GM18909 (cell line): Measurements from ENCODE around the gene PIGQ.
"Not testable (repeated sequence)": the region's sequence is repeated elsewhere in the genome, so short reads cannot be mapped to it uniquely, and the experiment has no call there.

Experiments
- ATAC-seq: cut with Tn5 transposase; IDR thresholded peaks from one replicate; pipeline ENCODE4 v1.9.1; 2021; ENCODE audit warnings: mild to moderate bottlenecking; ENCODE audit not compliant: unreplicated experiment, poor library complexity

Gene PIGQ

GRCh38 chr16:597655-598054, 27.9 kb downstream of the PIGQ start:
- ATAC-seq = not testable (repeated sequence)

GRCh38 chr16:598823-599739, 29.3 kb downstream of the PIGQ start:
- ATAC-seq = no peak

- ATAC-seq = no peak
These were observed 31.0 kb downstream of the PIGQ start for GRCh38 chr16:600781-601180.

- no peak for ATAC-seq
These were observed 34.2 kb downstream of the PIGQ start for GRCh38 chr16:603933-604332.

- no peak for ATAC-seq
These were observed 37.0 kb downstream of the PIGQ start for GRCh38 chr16:606656-607307.

- ATAC-seq = no peak
These were observed 38.3 kb downstream of the PIGQ start for GRCh38 chr16:608019-608418.

- ATAC-seq = no peak
These were observed 39.5 kb downstream of the PIGQ start for GRCh38 chr16:609316-609715.

GRCh38 chr16:609984-610383, 40.2 kb downstream of the PIGQ start:
- no peak for ATAC-seq

GRCh38 chr16:610513-611381, 41.0 kb downstream of the PIGQ start:
- ATAC-seq = no peak

GRCh38 chr16:615122-615521, 45.4 kb downstream of the PIGQ start:
- no peak for ATAC-seq

GRCh38 chr16:616733-617586, 47.2 kb downstream of the PIGQ start:
- ATAC-seq = no peak

GRCh38 chr16:617855-618254, 48.1 kb downstream of the PIGQ start:
- ATAC-seq = no peak

- ATAC-seq = no peak
These were observed 49.8 kb downstream of the PIGQ start for GRCh38 chr16:619476-620100.

- ATAC-seq = no peak
These were observed 51.1 kb downstream of the PIGQ start for GRCh38 chr16:620700-621525.

GRCh38 chr16:621526-622105, 51.8 kb downstream of the PIGQ start:
- no peak for ATAC-seq

GRCh38 chr16:622920-623280, 53.1 kb downstream of the PIGQ start:
- ATAC-seq = no peak

- ATAC-seq = no peak
These were observed 54.8 kb downstream of the PIGQ start for GRCh38 chr16:624526-625070.
